ENCODE results near the gene POLR3B. TPM values are rescaled to one million over a fixed set of nuclear protein-coding genes. Genes with fewer than 3 reads are reported as not detected.

POLR3B gene
- total RNA-seq, 1 donor from 2014 or later, result 11.8 TPM

GRCh38 chr12:106428384-106428783 lies 70.8 kb downstream of the POLR3B start:
- H3K27me3 Mint-ChIP-seq, result no peaks in the 10 kb centered on the region
- H3K4me3 Mint-ChIP-seq (ENCODE audit: low read depth), result no peak overlapping the region
- no peaks in the 10 kb centered on the region for H3K4me1 Mint-ChIP-seq (ENCODE audit: low read depth)
- no peak for DNase-seq (ENCODE audit: low spot score, unreplicated experiment)
- no peaks in the 10 kb centered on the region for H3K9me3 Mint-ChIP-seq (ENCODE audit: low read depth)
- H3K36me3 Mint-ChIP-seq (ENCODE audit: insufficient read depth), result peaks cover 3% of the 10 kb centered on the region
- no peak overlapping the region for H3K27ac Mint-ChIP-seq
- TF ChIP-seq CTCF (IDR thresholded peaks at IDR 0.05; ENCODE audit: unreplicated experiment), result no peak

DNA sequence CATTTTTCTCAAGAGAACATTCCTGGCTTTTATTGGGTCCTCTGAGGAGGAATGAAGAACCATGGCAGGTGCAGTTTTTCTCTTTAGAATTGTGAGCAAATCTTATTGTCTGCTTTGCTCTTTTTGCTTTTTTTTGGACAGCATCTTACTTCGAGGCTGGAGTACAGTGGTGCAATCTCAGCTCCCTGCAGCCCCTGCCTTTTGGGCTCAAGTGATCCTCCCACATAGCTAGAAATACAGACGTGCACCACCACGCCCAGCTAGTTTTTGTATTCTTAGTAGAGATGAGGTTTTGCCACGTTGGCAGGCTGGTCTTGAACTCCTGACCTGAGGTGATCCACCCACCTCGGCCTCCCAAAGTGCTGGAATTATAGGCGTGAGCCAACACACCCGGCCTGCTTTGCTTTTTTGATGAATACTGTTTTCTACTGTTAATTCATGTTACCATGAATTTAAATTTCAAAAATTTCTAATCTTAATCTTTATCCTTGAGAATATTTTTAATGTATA lies 71.5 kb downstream of the POLR3B start:
- Mint-ChIP-seq H3K9me3 (ENCODE audit: low read depth) (no peaks in the 10 kb centered on the region), H3K4me1 (ENCODE audit: low read depth) (no peaks in the 10 kb centered on the region), H3K27me3 (no peaks in the 10 kb centered on the region), H3K27ac (no peak overlapping the region), H3K36me3 (ENCODE audit: insufficient read depth) (peaks cover 4% of the 10 kb centered on the region), H3K4me3 (ENCODE audit: low read depth) (no peak overlapping the region)
- no peak for DNase-seq (ENCODE audit: low spot score, unreplicated experiment)
- TF ChIP-seq CTCF (IDR thresholded peaks at IDR 0.05; ENCODE audit: unreplicated experiment), result no peak

DNA sequence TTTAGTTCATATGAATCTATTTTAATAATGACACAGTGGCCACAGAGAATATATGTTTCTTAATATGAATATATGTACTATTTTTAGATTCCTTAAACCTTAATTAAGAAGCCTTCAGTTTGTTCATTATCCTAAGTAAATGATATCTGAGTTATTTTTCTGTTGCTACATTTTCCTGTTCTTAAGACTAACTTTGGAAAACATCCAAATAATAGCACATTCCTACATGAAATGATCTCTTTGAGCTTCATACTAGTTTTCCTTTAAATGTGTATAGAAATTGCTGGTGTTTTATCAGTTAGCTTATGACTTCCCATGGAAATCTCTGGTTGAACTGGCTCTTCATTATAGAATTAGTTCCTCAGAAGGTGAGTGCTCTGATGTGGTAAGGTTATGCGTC lies 72.1 kb downstream of the POLR3B start:
- no peak for DNase-seq (ENCODE audit: low spot score, unreplicated experiment)
- Mint-ChIP-seq H3K4me3 (ENCODE audit: low read depth) (no peak overlapping the region), H3K27ac (peak overlapping the region; percentile 35), H3K9me3 (ENCODE audit: low read depth) (no peaks in the 10 kb centered on the region), H3K27me3 (no peaks in the 10 kb centered on the region), H3K4me1 (ENCODE audit: low read depth) (no peaks in the 10 kb centered on the region), H3K36me3 (ENCODE audit: insufficient read depth) (peaks cover 6% of the 10 kb centered on the region)
- TF ChIP-seq CTCF (IDR thresholded peaks at IDR 0.05; ENCODE audit: unreplicated experiment), result no peak

GRCh38 chr12:106431839-106432411 lies 74.4 kb downstream of the POLR3B start:
- TF ChIP-seq CTCF (IDR thresholded peaks at IDR 0.05; ENCODE audit: unreplicated experiment), result no peak
- no peaks in the 10 kb centered on the region for H3K4me1 Mint-ChIP-seq (ENCODE audit: low read depth)
- H3K36me3 Mint-ChIP-seq (ENCODE audit: insufficient read depth), result peaks cover 6% of the 10 kb centered on the region

GRCh38 chr12:106433055-106433454 lies 75.5 kb downstream of the POLR3B start:
- Mint-ChIP-seq H3K4me3 (ENCODE audit: low read depth) (no peak overlapping the region), H3K27me3 (no peaks in the 10 kb centered on the region), H3K27ac (no peak overlapping the region), H3K9me3 (ENCODE audit: low read depth) (no peaks in the 10 kb centered on the region), H3K36me3 (ENCODE audit: insufficient read depth) (peaks cover 10% of the 10 kb centered on the region), H3K4me1 (ENCODE audit: low read depth) (no peaks in the 10 kb centered on the region)
- no peak for TF ChIP-seq CTCF (IDR thresholded peaks at IDR 0.05; ENCODE audit: unreplicated experiment)
- DNase-seq (ENCODE audit: low spot score, unreplicated experiment), result no peak

More at GRCh38 chr12:106431839-106432411, 74.4 kb downstream of the POLR3B start:
- DNase-seq (ENCODE audit: low spot score, unreplicated experiment), result no peak
- no peaks in the 10 kb centered on the region for H3K9me3 Mint-ChIP-seq (ENCODE audit: low read depth)
- no peaks in the 10 kb centered on the region for H3K27me3 Mint-ChIP-seq
- H3K4me3 Mint-ChIP-seq (ENCODE audit: low read depth), result no peak overlapping the region
- no peak overlapping the region for H3K27ac Mint-ChIP-seq
